Ecto neural progenitor cell (in vitro differentiated cells): ENCODE measurements around the gene MISP3.

Source experiments
- DNase-seq: peaks from one replicate; pipeline ENCODE4 v3.0.0-alpha.2; 2018; ENCODE audit warnings: low spot score

The MISP3 gene

DNA sequence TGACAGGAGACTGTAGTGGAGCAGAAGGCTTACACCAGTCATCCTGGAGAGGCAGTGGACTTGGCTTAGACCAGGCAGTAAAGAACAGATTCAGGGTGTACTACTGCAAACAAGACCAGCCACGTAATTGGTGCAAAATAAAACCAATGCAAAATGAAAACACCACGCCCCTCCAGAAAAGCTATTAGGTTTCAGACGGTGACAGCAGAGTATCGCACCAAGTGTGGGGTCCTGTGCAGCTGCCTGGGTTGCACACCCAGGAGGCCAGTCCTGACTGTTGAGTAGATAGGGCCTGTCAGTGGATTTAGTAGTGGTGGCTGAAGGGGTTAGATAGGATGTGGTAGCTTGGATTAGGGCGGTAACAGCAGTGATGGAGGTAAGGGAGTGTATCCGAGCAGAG is 50.3 kb downstream of the MISP3 start:
- DNase-seq, result no peak
